ENCODE results near the gene DNAH11.

The DNAH11 gene

GRCh38 chr7:21884496-21884895 is 341.7 kb downstream of the DNAH11 start:
- no peak for DNase-seq (ENCODE audit: low spot score)

DNA sequence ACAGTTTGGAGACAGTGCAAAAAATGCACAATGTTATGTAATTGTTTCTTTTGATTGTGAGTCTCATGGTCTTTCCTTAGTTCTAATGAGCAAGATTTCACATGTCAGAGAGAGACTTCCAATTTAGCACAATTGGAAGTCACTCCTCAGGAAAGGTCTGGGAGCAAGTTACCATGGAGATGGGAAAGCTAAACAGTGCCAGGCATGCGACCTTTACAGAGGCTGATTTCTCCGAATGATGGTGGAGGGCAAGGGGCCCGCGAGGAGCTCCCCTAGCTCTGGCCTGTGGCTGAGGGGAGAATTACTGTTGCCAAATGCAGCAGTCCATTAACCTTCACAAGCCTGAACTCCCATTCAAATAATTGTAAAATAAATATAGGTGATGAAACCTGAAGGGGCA is 343.6 kb downstream of the DNAH11 start:
- no peak for DNase-seq (ENCODE audit: low spot score)

- DNase-seq (ENCODE audit: low spot score), result no peak
Measured at GRCh38 chr7:21887353-21887752, 344.5 kb downstream of the DNAH11 start.

DNA sequence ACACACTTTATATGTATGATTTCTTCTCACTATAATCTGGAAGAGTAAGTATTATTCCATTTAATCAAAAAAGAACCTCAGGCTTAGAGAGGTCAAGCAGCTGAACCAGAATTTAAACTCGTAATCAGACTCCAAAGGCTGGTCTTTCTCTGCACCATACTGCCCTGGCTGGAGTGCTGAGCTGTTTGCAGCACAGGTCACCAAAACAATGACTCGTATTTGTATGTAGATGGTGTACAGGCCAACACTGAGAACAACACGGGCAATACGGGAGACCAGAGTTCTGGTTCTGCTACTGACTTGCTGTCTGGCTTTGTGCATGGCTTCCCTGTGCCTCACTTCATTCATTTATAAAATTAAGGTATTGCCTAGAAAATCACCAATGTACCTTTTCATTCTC is 344.9 kb downstream of the DNAH11 start:
- no peak for DNase-seq (ENCODE audit: low spot score)

- DNase-seq (ENCODE audit: low spot score), result no peak
Measured at GRCh38 chr7:21891291-21891690, 348.5 kb downstream of the DNAH11 start.

DNA sequence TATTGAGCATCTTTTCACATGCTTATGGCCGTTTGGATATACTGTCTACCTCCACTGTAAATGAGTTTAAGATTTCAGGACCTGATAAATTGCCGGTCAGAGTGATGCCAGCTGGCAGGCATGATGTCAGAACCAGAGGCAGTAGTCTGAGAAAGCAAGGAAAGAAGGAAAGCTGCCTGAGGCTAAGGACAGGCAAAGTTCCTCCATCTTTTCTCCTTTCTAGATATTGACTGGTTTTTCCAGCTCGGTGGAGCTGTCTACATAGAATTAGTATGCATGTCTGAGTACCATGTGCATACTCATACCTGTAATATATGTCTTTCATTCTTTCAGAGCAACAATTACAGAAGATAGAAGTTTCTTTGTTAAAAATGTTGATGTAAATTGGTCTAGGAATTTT is 350.6 kb downstream of the DNAH11 start:
- DNase-seq (ENCODE audit: low spot score), result no peak

- DNase-seq (ENCODE audit: low spot score), result no peak
Measured at GRCh38 chr7:21898265-21898930, 355.6 kb downstream of the DNAH11 start.

- peak; percentile 63 for DNase-seq (ENCODE audit: low spot score)
Measured at GRCh38 chr7:21902240-21902639, 359.4 kb downstream of the DNAH11 start.

GRCh38 chr7:21903020-21903786 is 360.4 kb downstream of the DNAH11 start:
- peak; percentile 49 for DNase-seq (ENCODE audit: low spot score)

DNA sequence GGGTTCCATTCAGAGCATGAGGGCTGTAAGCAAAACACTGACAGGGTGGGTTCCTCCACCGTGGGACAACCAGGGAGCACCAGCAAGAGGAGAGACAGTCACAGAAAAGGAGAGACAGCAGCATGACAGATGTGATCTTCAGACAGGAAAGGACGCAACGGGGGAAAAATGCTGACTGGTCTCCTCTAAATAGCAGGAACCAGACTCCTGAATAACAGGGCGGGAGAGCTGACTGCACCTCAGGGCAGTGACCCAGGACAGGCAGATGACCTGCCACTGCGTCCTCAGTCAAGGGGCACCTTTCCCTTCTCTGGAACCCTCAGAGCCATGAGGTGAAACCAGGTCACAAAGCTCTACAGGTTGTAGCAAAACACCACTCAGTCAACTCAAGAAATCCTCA is 365.9 kb downstream of the DNAH11 start:
- DNase-seq (ENCODE audit: low spot score), result no peak

GRCh38 chr7:21910253-21910652 is 367.4 kb downstream of the DNAH11 start:
- DNase-seq (ENCODE audit: low spot score), result no peak

- peak; percentile 66 for DNase-seq (ENCODE audit: low spot score)
Measured at GRCh38 chr7:21911341-21911875, 368.6 kb downstream of the DNAH11 start.

DNA sequence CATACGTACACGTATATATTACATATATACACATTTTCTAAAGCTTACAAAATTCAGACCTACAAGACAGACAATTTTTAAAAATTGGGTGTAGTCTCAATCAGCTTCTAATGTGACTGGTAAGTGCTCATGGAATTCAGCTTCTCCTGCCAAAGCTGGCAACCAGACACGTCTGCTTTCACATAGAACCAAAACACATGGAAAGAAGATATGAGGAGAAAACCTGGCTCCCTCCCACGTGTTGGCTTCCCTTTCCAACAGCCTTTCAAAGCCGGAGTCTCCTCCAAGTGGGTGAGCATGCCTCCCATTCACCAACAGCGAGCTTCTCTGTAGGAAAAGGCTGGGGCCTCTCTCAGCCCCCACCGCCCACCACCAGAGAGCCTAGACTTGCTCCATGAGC is 369.5 kb downstream of the DNAH11 start:
- peak; percentile 80 for DNase-seq (ENCODE audit: low spot score)

DNA sequence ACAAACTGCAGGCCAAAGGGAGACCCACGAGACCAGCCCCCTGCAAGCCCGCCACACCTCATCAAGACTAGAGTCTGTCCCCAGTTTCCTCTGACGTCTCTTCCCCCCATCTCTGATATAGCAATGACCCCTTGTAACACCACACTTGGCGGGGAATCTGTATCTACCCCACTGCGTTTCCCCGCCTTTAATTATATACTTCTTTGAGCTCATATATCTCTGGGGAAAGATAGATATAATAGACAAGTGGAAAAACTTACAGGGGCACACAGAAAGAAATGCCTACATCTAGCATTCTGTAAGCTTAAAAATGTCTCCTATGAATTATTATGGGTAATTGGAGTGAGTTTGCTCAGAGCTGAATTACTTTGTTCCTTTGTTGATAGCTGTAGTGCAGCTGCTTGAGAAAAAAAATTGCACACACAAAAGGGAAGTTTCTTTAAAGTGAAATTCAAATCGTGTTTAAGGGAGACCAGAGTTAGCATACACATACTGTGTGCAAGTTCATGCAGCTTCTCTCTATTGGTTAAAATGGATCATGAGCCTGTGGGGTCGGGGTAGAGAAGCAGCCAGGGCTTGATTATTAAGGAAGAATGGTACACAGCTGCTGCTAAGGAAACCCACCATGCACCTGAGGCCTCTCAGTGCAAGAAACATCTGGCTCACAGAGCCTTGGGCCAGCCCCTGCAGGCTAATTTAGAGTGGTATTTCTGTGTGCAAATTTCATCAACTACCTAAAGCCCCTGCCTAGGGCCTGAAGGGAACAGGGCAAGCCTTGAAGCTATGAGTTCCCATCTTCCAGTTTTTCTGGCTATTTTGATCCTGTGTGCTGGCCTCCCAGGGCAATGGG is 370.3 kb downstream of the DNAH11 start:
- DNase-seq (ENCODE audit: low spot score), result no peak

GRCh38 chr7:21914671-21915070 is 371.8 kb downstream of the DNAH11 start:
- no peak for DNase-seq (ENCODE audit: low spot score)

GRCh38 chr7:21915140-21915539 is 372.3 kb downstream of the DNAH11 start:
- no peak for DNase-seq (ENCODE audit: low spot score)

DNA sequence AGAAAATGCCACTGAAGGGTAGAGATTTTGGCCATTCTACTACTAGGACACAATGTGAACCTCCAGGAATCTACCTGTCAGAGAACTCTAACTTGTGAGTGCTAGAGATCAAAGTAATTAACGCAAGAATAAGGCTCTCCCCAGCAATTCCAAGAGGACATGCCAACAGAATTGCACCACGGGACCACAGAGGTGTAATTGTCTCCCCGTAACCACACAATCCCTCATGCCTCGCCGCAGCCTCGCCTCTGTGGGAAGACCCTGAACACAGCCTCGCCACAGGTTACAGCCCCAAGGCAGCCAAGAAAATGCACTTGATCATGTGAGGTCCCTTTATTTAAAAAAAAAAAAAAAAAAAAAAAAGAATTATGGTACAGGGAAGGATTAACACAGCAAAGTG is 373.3 kb downstream of the DNAH11 start:
- DNase-seq (ENCODE audit: low spot score), result no peak

GRCh38 chr7:21916629-21917028 is 373.8 kb downstream of the DNAH11 start:
- no peak for DNase-seq (ENCODE audit: low spot score)

- no peak for DNase-seq (ENCODE audit: low spot score)
Measured at GRCh38 chr7:21918216-21918615, 375.4 kb downstream of the DNAH11 start.

GRCh38 chr7:21920936-21921335 is 378.1 kb downstream of the DNAH11 start:
- no peak for DNase-seq (ENCODE audit: low spot score)

DNA sequence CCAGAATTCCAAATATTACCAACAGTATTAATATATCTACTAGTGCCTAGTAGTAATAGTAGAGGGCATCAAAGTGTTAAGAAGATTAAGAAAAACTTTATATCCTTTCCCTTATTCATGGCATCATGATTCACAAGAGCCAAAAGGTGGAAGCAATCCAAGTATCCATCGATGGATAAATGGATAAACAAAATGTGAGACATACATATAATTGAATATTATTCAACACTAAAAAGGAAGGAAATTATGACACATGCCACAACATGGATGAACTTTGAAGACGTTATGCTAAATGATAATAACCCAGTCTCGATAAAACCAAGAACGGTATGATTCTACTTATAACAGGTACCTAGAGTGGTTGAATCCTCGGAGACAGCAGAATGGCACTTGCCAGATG is 379.8 kb downstream of the DNAH11 start:
- no peak for DNase-seq (ENCODE audit: low spot score)

DNA sequence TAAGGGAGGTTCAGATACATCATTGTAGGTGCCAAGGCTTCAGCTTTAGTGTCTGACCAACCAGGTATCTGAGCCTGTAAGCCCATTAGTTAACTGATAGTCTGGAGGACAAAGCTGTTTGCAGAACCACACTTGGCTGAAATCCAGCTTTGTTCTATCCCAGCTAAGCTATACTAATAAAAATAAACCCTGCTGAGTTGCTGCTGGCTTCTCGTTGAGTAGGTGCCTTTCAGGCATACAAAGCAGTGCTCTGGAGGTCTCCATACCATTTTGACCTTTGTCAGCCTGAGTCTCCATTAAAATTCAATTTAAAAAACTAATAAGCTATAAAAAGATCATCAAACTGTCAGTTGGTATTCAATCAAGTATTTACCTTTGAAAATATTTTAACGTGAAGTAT is 380.8 kb downstream of the DNAH11 start:
- no peak for DNase-seq (ENCODE audit: low spot score)

- DNase-seq (ENCODE audit: low spot score), result no peak
Measured at GRCh38 chr7:21926448-21926847, 383.6 kb downstream of the DNAH11 start.

Measured in AG20443 (cell line).